Measurements from ENCODE around the gene INKA2.

Gene INKA2

GRCh38 chr1:111739194-111739924 lies at the start of gene INKA2:
TSS of gene INKA2 (minus strand) at chr1:111739395. CDS start at chr1:111739242, 153 bp downstream.
- peak; percentile 91 for DNase-seq (ENCODE audit: low spot score)

- DNase-seq (ENCODE audit: low spot score) = no peak
Observed at GRCh38 chr1:111786669-111787207, 47.5 kb upstream of the INKA2 start.

- no peak for DNase-seq (ENCODE audit: low spot score)
Observed at GRCh38 chr1:111784273-111784901, 45.2 kb upstream of the INKA2 start.

GRCh38 chr1:111779546-111779945 lies 40.4 kb upstream of the INKA2 start:
- no peak for DNase-seq (ENCODE audit: low spot score)

- no peak for DNase-seq (ENCODE audit: low spot score)
Observed at GRCh38 chr1:111778541-111779051, 39.4 kb upstream of the INKA2 start.

- DNase-seq (ENCODE audit: low spot score) = no peak
Observed at GRCh38 chr1:111778066-111778465, 38.9 kb upstream of the INKA2 start.

GRCh38 chr1:111777301-111777700 lies 38.1 kb upstream of the INKA2 start:
- no peak for DNase-seq (ENCODE audit: low spot score)

- no peak for DNase-seq (ENCODE audit: low spot score)
Observed at GRCh38 chr1:111776861-111777260, 37.7 kb upstream of the INKA2 start.

GRCh38 chr1:111776391-111776790 lies 37.2 kb upstream of the INKA2 start:
- DNase-seq (ENCODE audit: low spot score) = no peak

- no peak for DNase-seq (ENCODE audit: low spot score)
Observed at GRCh38 chr1:111775966-111776365, 36.8 kb upstream of the INKA2 start.

- DNase-seq (ENCODE audit: low spot score) = no peak
Observed at GRCh38 chr1:111770916-111771315, 31.7 kb upstream of the INKA2 start.

GRCh38 chr1:111769517-111770146 lies 30.4 kb upstream of the INKA2 start:
- peak; percentile 53 for DNase-seq (ENCODE audit: low spot score)

- no peak for DNase-seq (ENCODE audit: low spot score)
Observed at GRCh38 chr1:111768625-111769024, 29.4 kb upstream of the INKA2 start.

GRCh38 chr1:111768023-111768422 lies 28.8 kb upstream of the INKA2 start:
- DNase-seq (ENCODE audit: low spot score) = no peak

GRCh38 chr1:111762332-111762731 lies 23.1 kb upstream of the INKA2 start:
- DNase-seq (ENCODE audit: low spot score) = no peak

- DNase-seq (ENCODE audit: low spot score) = no peak
Observed at GRCh38 chr1:111761717-111762116, 22.5 kb upstream of the INKA2 start.

- DNase-seq (ENCODE audit: low spot score) = no peak
Observed at GRCh38 chr1:111758373-111758772, 19.2 kb upstream of the INKA2 start.

GRCh38 chr1:111756124-111756513 lies 16.9 kb upstream of the INKA2 start:
- DNase-seq (ENCODE audit: low spot score) = no peak

- DNase-seq (ENCODE audit: low spot score) = peak; percentile 96
Observed at GRCh38 chr1:111755331-111756123, 16.3 kb upstream of the INKA2 start, which contains the start of gene DDX20. TSS of gene DDX20 (plus strand) at chr1:111755901. CDS start at chr1:111755925, 24 bp downstream.

GRCh38 chr1:111754984-111755330 lies 15.8 kb upstream of the INKA2 start:
- peak; percentile 54 for DNase-seq (ENCODE audit: low spot score)

GRCh38 chr1:111751906-111752575 lies 12.8 kb upstream of the INKA2 start:
- no peak for DNase-seq (ENCODE audit: low spot score)
